ENCODE measurements around the gene FAM168A.
A peak's percentile ranks its signal among the peaks of the same experiment; 100 is the strongest.

Gene FAM168A

GRCh38 chr11:73597956-73598718, at the start of gene FAM168A:
TSS of gene FAM168A (minus strand) at chr11:73598112. CDS start at chr11:73468474, 129,638 bp downstream.
- peak; percentile 94 for DNase-seq

- DNase-seq: peak; percentile 94
These were observed 49.7 kb upstream of the FAM168A start for GRCh38 chr11:73647459-73648100.

DNA sequence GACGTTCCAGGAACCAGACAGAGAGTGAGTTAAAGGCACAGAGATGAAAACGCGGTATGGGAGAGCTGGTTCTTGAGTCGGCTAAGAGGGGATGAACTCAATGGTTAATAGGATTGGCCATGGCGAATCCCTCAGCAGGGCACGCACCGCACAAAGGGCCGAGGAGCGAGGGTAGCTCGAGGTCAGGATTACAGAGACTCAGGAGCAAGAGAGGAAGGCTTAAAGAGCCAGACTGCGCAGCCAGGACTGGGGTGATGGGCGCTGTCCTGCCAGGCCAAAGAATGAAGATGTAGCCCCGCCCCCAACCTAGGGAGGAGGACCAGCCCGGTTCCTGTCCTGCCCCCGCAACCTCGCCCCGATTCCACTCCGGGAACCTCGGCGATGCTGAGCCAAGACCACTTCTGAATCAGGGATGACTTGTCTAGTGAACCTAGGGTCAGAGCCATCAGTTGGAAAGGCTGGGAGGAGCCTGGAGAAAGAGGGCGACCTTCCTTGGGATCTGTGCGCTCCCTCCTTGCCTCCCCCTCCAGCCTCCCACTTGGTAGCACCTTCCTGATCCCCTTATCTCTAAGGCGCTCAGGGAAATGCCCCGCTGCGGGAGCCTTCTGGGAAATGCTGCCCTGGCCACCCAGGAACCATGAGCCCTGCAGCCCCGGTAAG, 48.2 kb upstream of the FAM168A start, which contains the start of gene PLEKHB1:
Gene PLEKHB1 (plus strand): TSS at position 610 of the 660 bp plus-strand sequence. CDS start 28 bp downstream, at position 638.
- no peak for DNase-seq

GRCh38 chr11:73645121-73645969, 47.4 kb upstream of the FAM168A start:
- DNase-seq: no peak

DNA sequence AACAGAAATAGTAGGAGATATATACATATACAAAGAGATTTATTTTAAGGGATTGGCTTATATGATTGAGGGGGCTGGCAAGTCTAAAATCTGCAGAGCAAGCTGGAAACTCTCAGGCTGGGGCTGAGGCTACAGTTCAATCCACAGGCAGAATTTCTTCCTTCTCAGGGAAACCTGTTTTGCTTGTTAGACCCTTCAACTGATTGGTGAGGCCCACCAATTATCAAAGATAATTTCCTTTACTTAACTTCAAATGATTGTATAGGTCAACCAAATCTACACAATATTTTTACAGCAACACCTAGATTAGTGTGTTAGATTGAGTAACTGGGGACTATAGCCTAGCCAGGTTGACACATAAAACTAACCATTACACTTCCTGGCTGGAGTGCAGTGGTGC, 43.8 kb upstream of the FAM168A start:
- DNase-seq: no peak

GRCh38 chr11:73640592-73640991, 42.7 kb upstream of the FAM168A start:
- DNase-seq: no peak

DNA sequence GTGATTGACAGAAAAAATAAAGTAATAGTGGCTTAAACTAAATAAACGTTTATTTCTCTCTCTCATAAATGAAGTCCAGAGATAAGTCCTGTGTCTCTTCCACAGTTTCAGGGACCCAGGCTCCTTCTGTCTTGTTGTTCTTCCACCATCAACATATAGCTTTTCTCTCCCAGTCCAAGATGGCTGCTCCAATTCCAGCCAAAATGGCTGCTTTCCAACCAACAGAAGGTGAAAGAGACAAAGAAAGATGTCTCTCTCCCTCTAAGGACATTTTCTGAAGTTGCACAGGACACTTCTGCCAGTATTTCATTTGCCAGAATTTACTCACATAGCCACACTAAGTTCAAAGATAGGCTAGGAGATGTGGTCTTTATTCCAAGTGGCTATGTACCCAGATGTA, 39.1 kb upstream of the FAM168A start:
- no peak for DNase-seq

GRCh38 chr11:73636249-73636648, 38.3 kb upstream of the FAM168A start:
- no peak for DNase-seq

GRCh38 chr11:73635721-73636120, 37.8 kb upstream of the FAM168A start:
- no peak for DNase-seq

DNA sequence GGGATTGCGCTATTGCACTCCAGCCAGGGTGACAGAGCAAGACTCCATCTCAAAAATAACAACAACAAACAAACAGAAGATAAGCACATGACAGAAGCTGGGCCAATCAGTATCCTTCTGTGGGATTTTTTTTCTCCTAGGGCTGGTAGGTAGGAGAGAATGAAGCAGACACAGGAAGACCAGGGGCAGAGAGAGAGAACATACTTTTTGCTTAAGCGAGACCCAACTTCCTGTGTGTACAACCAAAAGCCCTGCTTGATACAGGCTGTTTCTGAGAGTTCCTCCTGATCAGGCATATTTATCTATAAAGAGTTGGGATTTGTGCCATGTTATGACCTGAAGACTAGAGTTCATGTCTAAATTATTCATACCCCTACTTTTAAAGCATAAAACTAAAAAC, 36.1 kb upstream of the FAM168A start:
- DNase-seq: no peak

DNA sequence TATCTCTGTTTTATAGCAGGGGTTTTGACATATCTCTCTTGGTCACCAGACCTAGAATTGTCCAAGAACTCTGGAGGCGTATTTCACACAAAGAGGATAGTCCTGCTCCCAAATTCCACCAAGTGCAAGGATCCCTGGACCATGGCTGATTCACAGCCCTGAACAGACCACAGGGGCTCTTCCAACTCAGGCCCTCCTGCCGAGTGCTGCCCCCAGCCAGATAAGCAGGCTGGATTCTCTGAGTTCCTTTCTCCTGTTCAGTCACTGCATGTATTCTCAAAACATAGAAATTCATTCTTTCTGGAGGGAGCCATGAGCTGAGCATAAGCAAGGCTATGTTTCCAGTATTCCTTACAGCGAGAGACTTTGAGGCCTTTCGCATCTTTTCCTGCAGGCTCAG, 35.1 kb upstream of the FAM168A start:
- no peak for DNase-seq

- DNase-seq: no peak
These were observed 32.0 kb upstream of the FAM168A start for GRCh38 chr11:73629907-73630306.

DNA sequence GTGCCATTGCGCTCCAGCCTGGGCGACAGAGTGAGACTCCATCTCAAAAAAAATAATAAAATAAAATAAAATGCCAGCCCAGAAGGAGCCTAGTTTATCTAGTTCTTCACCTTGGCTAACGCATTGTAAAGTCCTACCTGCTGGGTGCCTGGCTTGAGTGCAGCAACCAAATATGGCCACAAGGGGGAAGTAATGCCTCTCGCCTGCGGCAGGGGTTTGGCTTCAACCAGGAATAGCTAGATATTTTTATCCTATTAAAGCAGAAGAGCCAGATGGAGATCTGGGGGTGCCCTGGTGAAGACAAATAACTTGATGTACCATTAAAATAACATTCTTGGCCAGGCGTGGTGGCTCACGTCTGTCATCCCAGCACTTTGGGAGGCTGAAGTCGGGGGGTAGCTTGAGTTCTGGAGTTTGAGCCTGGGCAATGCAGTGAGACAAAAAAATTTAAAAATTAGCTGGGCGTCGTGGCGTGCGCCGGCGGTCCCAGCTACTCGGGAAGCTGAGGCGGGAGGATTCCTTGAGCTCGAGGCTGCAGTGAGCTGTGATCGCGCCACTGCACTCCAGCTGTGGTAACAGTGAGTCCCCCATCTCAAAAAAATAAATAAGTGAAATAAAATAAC, 27.9 kb upstream of the FAM168A start:
- DNase-seq: peak; percentile 76

GRCh38 chr11:73623686-73624085, 25.8 kb upstream of the FAM168A start:
- DNase-seq: no peak

- DNase-seq: no peak
These were observed 25.1 kb upstream of the FAM168A start for GRCh38 chr11:73622926-73623593.

GRCh38 chr11:73614591-73614990, 16.7 kb upstream of the FAM168A start:
- DNase-seq: no peak

- no peak for DNase-seq
These were observed 14.8 kb upstream of the FAM168A start for GRCh38 chr11:73612601-73613140.

DNA sequence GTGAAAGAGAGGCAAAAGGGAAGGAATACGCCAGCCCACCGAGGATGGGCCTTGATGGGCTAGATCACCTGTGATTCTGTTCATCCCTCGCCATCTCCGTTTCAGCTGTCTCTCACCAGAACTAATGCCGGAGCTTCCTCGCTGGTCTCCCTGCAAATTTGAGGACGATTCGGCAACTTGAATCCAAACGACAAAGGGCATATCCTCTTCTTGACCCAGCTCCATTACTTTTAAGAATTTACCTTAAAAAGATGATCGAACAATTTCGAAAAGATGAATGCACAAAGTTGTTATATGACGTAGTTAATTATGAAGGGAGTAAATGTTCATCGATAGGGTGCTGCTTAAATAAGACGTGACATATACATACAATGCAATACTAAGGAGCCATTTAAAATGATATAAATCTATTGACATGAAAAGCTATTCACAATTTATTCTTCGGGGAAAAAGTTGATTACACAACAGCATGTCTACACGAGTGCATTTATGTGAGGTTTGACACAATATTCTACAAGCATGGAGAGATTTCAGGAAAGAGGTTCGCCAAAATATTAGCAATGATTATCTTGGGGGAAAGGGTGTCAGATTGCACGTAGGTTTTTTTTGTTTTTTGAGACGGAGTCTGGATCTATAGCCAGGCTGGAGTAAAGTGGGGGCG, 937 bp upstream of the FAM168A start:
- no peak for DNase-seq

DNA sequence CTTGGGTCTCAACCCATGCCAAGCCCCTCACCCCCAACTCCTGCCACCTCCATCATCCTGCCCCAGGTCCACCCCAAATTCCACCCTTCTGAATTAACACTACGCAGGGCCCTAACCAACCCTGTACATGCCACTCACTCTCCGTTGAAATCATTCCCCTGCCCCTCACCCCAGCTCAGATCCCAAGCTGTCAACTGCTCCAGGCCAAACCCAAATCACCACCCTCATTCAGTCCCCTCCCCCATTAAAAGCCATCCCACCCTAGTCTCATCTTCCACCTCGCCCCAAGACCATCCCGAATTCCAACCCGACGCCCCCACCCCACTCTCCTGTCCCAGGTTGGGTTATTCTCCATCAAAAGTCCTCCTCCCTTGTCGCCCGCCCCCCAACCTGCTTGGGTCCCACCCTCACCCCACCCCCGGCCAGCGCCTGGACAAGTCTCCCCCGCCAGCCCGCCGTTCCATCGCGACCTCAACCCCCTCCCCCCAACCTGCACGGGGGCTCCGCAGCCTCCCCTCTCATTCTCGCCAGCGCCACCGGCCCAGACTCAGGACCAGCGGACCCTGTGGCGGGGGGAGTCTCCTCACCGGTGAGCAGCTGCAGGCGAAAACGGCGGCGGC, 466 bp downstream of the FAM168A start:
- peak; percentile 4 for DNase-seq

- no peak for DNase-seq
These were observed 1.4 kb downstream of the FAM168A start for GRCh38 chr11:73596547-73596946.

DNA sequence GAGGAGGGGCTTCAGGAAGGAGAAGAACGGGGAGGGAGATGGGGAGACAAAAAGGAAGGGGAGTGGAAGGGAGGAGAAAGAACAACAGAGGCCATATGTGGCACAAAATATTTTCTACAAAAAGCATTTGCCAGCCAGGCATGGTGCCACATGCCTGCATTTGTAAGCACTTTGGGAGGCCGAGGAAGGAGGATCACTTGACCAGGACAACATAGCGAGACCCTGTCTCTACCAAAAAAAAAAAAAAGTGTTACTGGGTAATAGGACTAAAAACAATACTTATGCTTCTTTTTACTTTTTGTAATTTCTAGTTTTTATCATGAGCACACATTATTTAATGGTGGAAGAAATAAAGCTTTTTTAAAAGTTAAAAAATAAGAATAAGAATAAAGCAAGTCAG, 5.3 kb downstream of the FAM168A start:
- no peak for DNase-seq

Measured in activated CD4-positive, alpha-beta T cell treated with anti-CD3 and anti-CD28 coated beads for 48 hours (primary cell).